GM19467 (cell line): Measurements from ENCODE around the gene THADA.

Experiments
- ATAC-seq: cut with Tn5 transposase; IDR thresholded peaks from one replicate; pipeline ENCODE4 v1.9.1; 2021; ENCODE audit warnings: mild to moderate bottlenecking, moderate library complexity; ENCODE audit not compliant: unreplicated experiment

The THADA gene

GRCh38 chr2:43331422-43331821 lies 264.4 kb downstream of the THADA start:
- no peak for ATAC-seq

GRCh38 chr2:43329637-43330036 lies 266.2 kb downstream of the THADA start:
- no peak for ATAC-seq

- ATAC-seq: no peak
Observed at GRCh38 chr2:43328832-43329231, 267.0 kb downstream of the THADA start.

GRCh38 chr2:43328133-43328532 lies 267.7 kb downstream of the THADA start:
- ATAC-seq: no peak

DNA sequence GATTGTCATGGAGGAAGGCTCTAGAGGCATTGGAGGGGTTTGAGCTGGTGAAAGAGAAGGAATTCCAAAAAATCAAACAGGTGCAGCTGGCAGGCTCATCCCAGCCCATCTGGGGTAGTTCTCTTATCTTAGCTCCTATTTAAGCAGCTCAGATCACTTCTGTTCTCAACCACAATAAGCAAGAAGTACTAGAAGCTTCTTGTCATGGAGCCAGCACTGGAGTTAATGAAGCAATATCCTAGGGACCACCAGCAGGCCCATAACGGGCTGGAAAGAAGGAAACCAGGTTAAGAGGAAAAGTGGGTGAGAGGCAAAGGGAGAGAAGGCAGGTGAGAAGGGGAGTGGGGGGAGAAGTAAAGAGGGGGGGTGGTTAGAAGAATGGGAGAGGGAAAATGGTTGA lies 268.7 kb downstream of the THADA start:
- ATAC-seq: no peak

DNA sequence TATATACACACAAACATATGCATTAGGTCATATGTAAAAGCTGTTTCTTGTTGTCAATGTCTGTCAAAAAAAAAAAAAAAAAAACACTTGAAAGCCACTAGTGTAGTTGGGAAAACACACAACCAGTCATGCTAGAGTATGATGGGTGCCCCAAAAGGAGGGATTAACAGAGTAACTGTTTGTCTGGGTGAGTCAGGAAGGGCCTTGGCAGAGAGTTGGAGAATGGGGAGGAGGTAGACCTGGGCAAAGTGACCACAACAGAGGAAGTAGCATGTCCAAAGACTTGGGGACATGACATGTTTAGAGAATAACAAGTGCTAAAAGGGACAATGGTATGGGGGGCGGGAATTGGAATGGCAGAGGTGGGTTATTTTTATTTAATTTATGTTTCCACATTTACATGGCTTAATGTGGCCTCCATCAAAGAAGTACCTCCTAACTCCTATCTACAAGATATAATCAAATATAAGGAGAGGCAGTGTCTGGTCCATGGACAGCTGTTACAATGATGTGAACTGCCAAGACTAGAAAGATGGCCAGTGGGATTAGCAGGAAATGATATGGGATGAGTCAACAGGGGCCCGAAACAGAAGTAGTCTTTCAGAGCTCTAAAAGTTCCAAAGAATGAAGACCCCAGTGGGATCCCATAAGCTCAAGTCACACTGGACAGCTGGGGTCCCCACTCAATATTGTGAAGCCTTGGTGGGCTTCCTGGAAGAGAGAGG lies 269.6 kb downstream of the THADA start:
- ATAC-seq: no peak

DNA sequence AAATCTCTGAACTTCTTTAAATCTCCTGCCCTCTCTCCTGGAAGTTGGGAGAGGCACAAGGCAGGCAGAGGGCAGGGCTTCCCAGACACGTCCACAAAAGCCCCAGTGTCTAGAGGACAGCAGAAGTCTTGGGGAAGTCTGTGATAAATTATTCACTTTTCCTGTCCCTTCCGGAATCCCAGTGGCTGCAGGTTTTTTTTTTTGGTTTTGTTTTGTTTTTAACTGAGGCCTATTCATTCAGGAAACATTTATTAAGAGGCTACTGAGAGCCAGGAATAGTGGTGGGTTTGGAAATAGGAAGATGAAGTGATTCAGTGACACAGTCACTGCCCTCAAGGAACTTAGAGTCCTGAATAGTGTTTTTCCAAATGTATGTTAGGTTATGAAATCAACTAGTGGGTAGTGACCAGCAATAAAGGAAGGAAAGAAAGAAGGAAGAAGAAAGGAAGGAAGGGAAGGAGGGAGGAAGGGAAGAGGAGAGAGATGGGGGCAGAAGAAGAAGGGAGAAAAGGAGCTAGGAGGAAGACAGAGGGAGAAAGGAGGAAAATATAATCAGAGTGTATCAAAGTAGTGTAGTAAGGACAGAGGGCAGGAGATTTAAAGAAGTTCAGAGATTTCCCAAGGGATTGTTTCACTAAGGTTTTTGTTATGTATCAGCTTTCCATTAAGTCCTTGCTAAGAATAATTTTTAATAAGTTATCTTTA lies 270.6 kb downstream of the THADA start:
- no peak for ATAC-seq

DNA sequence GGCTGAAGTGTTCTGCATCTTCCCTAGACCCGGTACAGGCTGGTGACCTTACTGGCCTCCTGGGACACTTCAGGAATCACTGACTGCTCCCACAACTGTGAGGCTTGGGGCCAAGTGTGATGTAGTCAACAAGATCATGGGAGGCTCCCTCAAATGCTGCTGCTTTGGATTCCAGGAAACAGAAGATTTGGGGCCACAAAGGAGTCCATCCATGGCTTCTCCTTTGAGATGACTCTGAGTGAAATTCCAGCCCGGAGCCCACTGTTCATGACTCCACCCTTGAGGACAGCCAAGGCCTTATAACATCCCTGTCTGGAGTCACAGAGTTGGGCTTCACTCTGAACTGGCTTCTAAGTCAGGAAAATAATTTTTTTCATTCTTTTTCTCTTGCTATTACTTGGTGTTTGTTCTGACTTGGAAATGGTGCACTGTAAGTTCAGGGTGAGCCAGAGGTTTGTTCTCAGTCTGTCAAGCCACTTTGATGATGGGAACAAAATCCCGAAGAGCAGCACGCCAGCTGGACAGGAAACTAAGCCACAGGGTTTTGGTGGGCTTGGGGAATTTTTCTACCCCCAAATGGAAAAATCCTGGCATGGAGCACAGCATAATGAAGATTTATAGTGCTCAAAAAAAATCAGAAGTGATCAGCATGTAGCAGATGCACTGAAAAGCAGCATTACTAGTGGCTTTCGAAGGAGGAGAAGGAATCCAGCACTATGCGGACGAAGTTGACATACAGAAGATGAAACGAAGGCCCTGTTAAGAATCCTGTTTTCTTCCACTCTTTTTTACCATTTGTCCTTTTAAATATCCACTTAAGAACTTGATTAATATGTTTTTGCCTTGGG lies 271.4 kb downstream of the THADA start:
- ATAC-seq: no peak

GRCh38 chr2:43323857-43324256 lies 272.0 kb downstream of the THADA start:
- ATAC-seq: no peak

GRCh38 chr2:43321446-43321845 lies 274.4 kb downstream of the THADA start:
- ATAC-seq: no peak

GRCh38 chr2:43319541-43319940 lies 276.3 kb downstream of the THADA start:
- no peak for ATAC-seq

DNA sequence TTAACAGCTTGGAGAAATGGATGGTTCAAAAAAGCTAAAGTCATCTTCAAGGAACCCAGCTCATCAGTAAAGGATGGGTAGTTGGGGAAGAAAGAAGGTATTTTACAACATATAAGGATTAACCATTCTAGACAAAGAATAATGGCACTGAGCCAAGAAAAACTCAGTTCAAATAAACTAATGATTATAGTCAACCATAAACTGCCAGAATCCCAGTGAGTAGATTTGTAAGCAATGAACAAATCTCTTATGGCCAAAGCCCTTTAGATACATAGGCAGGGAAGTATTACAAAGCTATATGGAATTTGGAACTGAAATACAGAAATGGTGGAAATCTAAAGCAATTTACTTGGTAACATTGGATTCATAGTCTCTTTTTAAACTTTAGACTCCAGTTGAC lies 277.0 kb downstream of the THADA start:
- no peak for ATAC-seq

DNA sequence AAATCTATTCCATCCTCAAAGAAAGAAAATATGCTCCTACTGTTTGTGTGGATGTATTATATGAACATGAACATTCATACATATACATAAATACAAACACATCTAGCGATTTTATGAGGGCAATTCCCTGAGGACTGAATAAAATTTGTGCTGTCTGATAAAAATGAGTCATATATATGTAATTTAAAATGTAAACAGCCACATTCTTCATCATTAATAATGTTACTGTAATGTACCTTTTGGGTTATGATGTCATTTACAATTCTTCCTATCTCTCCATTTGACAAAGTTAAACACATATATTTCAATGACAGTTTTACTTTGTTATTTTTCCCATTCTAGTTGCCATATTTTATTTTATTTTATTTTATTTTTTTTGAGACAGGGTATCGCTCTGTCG lies 278.2 kb downstream of the THADA start:
- ATAC-seq: no peak

DNA sequence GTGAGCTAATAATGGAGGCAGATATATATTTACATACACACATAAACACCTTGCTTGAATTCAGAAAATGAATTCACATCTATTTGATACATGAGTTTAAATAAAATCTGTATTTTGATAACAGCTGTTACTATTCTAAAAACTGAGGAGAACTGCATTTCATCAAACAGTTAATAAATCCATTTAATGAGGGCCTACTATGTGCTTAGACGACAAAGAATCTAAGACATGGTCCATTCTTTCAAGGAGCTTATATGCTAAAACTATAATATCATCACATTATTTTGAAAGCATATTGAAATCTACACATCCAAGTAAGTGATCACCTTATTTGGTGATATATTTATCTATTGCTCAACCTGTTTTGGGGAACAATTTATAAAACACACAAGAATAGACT lies 278.6 kb downstream of the THADA start:
- ATAC-seq: no peak

DNA sequence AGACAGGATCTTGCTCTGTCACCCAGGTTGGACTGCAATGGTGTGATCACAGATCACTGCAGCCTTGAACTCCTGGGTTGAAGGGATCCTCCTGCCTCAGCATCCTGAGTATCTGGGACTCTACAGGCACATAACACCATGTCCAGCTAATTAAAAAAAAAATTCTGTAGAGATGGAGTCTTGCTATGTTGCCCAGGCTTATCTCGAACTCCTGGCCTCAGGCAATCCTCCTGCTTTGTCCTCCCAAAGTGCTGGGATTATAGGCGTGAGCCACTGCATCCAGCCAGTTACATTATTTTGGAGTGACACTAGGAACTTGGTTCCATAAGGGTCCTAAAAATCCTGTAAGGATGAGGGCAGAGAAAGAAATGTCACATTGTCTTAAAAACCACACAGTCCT lies 280.4 kb downstream of the THADA start:
- ATAC-seq: no peak

- ATAC-seq: no peak
Observed at GRCh38 chr2:43314299-43314927, 281.4 kb downstream of the THADA start.

DNA sequence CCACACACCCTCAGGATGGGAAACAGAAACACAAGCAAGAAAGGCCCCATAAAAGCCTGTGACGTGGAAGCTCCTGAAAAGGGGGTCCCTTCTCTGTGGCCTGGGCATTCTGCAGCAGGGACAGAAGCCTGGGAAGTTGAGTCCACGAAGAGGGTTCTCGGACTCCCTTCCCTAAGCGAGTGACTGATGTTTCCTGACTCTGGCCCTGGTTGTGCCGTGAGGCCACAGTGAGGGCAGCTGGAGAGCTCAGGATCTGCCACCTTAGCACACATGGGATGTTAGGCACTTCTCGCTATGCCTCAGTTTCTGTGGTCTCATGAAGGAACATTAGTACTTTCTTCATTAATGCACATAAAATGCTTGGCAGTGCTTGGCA lies 282.2 kb downstream of the THADA start:
- no peak for ATAC-seq

DNA sequence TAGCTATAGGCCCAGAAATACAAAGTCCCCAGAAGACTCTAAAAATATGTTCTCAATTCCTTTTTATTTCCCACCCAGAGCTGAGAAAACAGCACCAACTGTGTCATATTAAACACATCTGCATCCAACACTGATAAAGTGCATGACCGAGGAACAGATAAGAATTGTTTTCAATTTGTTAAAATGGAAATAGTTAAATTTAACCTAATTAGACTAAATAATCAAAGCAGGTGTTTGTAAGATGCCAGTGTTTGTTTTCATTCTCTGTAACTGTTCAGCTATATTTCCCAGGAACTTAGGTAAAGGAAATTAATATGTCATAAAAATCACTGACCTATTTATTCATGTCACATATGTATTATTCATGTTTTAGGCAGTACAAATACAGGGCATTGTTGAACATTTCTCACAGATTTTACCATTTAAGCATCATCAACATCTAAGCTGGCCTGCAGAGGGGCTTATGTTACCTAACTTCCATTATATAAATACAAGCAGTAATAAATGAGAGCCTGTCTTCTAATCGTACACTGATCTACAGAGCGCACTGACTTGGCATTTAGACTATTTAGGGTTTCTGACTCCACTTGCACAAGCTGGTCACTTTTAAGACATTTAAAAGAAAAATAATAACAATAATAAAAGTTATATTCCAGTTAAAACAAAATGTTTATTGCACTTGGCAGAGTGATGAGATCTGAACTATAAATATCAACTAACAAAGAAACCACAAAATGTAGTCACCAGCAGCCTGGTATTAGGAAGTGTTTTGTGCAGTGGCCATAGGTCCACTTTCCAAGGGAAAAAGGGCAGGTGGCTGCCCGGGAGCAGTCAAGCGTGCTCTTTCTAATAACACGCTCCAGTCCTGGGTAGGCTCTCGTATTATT lies 282.8 kb downstream of the THADA start:
- no peak for ATAC-seq

DNA sequence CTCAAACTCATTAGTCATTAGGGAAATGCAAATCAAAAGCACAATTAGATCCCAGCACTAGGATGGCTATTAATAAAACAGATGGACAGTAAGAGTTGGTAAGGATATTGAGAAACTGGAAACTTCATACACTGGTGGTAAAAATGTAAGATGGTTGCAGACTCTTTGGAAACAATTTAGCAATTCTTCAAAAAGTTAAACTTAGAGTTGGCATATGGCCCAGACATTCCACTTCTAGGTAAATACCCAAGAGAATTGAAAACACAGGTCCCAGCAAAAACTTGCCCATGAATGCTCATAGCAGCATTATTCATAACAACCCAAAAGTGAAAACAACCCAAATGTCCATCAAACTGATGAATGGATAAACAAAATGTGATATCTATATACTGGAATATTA lies 284.6 kb downstream of the THADA start:
- no peak for ATAC-seq

DNA sequence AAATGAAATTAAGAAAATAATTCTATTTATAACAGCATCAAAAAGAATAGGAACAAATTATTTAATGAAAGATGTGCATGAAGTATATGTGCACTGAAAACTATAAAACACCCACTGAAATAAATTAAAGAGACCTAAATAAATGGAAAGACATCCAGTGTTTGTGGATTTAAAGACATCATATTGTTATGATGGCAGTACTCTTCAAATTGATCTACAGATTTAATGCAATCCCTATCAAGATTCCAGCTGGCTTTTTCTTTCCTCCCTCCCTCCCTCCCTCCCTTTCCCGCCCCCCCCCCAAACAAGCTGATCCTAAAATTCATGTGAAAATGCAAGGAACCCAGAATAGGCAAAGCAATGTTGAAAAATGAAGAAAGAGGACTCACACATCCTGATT lies 285.9 kb downstream of the THADA start:
- no peak for ATAC-seq
